HG03469 (cell line): ENCODE data around the gene LRRC45.

ENCODE experiments used
- ATAC-seq: cut with Tn5 transposase; IDR thresholded peaks from one replicate; pipeline ENCODE4 v1.9.1; 2021; ENCODE audit warnings: mild to moderate bottlenecking, moderate library complexity, moderate number of reproducible peaks; ENCODE audit not compliant: unreplicated experiment

The LRRC45 gene

DNA sequence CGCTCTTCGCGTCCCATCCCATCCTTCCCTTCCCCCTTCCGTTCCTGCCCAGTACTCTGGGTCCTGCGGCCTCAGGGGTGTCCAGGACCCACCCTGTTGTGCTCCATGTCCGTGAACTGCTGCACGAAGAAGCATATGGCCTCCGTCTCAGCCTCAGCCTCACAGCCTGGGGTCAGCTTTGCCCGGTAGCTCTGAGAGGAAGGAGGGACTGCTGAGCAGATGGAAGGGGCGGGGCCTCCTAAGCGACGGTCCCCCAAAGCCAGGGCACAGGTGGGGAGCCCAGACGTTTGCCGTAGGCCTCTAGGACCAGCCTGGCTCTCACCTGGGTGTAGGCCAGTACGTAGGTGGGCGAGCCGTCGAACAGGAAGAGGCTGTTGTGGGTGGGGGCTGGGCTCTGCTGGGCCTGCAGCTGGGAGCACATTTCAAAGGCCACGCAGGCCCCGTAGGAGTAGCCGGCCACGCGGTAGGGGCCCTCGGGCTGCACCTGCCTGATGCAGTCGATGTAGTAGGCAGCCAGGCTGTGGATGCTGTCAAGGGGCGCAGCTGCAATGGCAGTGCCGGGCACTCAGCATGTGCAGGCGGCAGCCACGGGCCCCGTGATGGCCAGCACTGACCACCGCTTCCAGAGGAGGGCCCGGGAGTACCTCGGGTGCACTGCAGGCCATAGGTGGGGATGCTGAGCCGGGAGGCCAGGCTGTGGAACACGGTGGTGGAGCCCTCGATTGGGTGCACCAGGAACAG, 57.1 kb downstream of the LRRC45 start:
- no peak for ATAC-seq
